K562 treated with DMSO at 1 percent for 48 hours (cell line): ENCODE measurements around the gene SLC16A13. TPM values are rescaled to one million over a fixed set of nuclear protein-coding genes. Genes with fewer than 3 reads are reported as not detected.

Experiments used
- total RNA-seq: library from RNA; unstranded; fragments of 300-600 nt; gene quantifications from 2 replicates; pipeline ENCODE4 v1.2.3, GENCODE V29; 2022; ENCODE audit warnings: low replicate concordance; ENCODE audit errors: extremely low read depth

Gene SLC16A13
- not detected in 2 replicates for total RNA-seq

DNA sequence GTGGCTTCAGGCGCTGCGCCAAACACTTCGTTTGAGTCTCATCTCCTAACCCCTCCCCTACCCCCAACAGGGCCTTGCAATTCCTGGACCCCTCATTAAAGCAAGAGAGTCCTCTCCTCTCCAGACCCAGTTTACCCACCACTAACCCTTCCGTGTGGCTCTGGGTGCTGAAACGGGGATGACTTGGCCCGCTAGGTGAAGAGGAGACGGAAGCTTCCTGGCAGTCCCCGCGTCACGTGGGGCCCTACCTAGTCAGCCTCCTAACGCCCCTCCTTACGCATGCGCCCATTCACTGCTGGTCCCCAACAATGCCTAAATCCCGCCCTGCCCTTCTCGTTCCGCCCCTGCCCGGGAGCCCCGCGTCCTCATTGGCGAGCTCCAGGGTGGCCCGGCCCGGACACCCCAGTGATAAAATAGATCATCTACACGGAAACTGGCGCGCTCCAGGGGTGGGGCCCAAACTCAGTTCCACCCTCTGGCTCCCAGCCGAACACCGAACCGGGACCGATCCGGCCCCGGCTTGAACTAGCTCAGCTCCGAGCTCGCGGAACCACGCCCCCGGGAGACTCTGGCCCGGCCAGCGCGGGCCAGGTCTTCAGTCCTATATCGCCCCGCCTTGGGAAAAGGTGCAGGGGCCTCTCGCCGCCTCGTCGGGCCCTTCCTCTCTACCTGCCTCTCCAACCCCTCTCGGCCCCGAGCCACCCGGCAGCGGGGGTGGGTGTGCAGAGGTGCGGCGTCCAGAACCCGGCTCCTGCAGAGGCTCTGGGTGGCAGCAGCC is at the start of gene SLC16A13:
Gene SLC16A13, plus strand, starts transcription at position 425 of the 778 bp plus-strand sequence. CDS start 368 bp downstream, outside the sequence.

DNA sequence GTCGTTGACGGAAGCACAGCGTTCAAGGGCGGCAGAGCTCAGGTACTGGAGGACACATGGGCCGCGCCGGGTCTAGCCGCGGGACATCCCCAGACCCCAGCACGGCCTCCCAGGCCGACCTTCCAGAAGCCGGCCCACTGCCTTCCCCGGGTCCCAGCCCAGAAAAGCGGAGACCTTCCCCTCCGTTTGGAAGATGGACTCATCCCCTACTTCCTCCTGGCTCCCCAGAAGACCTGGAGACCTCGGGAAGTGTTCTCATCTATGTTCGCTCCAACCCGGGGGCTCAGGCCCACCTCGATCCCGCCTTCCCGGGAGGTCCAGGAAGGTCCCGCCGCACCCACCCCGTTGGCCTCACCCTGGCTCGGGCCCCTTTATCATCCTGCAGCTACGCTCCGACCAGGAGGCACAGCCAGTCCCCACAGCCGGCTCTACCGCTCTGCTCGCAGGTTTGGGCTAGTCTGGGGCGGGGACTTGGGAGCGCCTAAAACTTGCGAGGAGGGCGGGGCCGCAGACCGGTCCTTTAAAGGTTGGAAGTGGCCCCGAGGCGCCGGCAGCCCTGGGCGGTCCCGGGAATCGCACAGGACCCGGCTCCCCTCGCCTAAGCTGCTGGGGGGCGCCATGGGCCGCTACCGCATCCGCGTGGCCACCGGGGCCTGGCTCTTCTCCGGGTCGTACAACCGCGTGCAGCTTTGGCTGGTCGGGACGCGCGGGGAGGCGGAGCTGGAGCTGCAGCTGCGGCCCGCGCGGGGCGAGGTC is 40.1 kb upstream of the SLC16A13 start, which contains the start of gene ALOX12:
Gene ALOX12, plus strand, starts transcription at position 550 of the 756 bp plus-strand sequence. Its CDS starts 69 bp downstream, at position 619.

DNA sequence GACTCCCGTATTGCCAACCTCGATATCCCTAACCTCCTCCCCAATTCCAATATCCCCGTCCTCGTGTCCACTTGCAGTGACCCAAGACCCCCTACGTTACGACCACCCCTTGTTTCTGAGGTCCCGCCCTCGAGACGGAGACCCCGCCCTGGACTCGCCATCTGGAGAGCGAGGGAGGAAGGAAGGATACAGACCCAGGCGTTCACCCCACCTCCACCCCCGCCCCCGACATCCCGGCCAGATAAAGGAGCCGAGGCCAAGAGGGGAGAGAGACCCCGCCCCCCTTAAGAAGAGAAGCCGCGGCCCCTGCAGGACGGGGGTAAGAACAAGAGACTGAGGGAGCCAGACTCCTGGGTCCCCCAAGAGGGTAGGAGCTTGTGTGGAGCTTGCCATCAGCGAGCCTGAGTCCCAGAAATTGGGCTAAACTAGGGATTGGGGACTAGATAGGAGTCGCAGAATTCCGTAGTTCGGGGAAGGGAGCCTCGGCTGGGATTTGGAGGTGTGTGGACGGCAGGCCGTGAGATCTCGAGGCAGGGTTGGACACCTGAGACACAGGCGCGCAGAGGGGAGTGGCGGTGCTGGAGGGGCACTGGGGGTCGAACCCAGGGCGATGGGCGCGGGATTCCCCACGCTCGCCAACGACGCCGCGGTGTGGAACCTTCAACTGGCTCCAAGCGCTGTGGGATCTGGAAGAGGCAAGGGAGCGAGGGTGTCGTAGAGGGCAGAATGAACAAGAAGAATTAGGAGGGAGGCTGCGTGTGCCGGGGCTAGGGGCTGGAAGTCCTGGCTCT is 12.8 kb upstream of the SLC16A13 start, which contains the start of gene BCL6B:
Gene BCL6B, plus strand, starts transcription at position 270 of the 791 bp plus-strand sequence. CDS start 622 bp downstream, outside the sequence.

DNA sequence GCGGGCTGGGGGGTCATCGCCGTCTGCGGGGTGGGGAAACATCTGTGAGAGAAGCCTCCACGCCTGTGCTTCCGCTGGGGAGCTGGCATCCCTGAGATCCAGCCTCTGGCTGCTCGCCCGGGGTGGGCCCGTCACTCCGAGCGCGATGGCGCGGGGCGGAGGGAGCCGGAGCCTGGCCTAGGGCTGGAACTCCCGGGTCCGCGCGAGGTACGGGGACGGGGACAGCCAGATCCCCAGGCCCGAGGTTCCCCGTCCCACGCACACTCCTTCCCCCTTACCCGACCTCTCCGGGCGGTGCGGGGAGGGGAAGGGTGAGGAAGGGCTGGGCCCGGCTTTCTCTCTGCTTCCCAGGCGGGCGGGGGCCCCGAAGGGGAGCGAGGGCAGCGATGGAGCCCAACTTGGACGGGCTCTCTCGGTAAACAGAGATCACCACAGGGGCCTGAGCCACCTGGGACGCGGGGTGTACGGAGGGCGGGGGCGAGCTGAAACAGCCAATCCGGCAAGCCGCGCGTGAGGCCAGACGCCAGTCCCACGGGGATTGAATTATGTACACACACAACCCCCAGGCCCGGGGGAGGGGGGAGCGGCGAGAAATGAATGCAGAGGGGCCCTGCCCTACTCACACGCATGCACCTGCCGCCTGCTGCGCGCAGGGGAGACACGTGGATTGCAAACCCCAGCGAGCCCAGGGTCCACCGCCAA is 7.8 kb downstream of the SLC16A13 start, which contains the start of gene SLC16A11:
Gene SLC16A11, minus strand, starts transcription at position 596 of the 702 bp plus-strand sequence. Its CDS starts 579 bp downstream, at position 17.

GRCh38 chr17:7079581-7080455 is 44.0 kb downstream of the SLC16A13 start, which contains the start of gene CLEC10A:
Gene CLEC10A (minus strand): TSS chr17:7080251. CDS start chr17:7078812, 1,439 bp downstream.

Other genes with a start within 250 kb of the SLC16A13 start
- not detected in 2 replicates for gene TEKT1, start 204.3 kb upstream of the SLC16A13 start, total RNA-seq
- not detected in 2 replicates for gene ALOX12, start 40.0 kb upstream of the SLC16A13 start, total RNA-seq
- gene RNASEK, start 23.4 kb upstream of the SLC16A13 start, total RNA-seq, result not detected in 2 replicates
- not detected in 2 replicates for gene BCL6B, start 13.0 kb upstream of the SLC16A13 start, total RNA-seq
- gene SLC16A11, start 8.1 kb downstream of the SLC16A13 start, total RNA-seq, result not detected in 2 replicates
- gene CLEC10A, start 44.2 kb downstream of the SLC16A13 start, total RNA-seq, result not detected in 2 replicates
- gene ASGR2, start 78.8 kb downstream of the SLC16A13 start, total RNA-seq, result not detected in 2 replicates
- gene ASGR1, start 143.4 kb downstream of the SLC16A13 start, total RNA-seq, result not detected in 2 replicates
- gene DLG4, start 183.8 kb downstream of the SLC16A13 start, total RNA-seq, result not detected in 2 replicates
- 648 TPM in 1 of 2 replicates, not detected in the other for gene ACADVL, start 183.9 kb downstream of the SLC16A13 start, total RNA-seq
- not detected in 2 replicates for gene DVL2, start 198.5 kb downstream of the SLC16A13 start, total RNA-seq
- gene PHF23, start 203.4 kb downstream of the SLC16A13 start, total RNA-seq, result not detected in 2 replicates
- gene GABARAP, start 206.4 kb downstream of the SLC16A13 start, total RNA-seq, result not detected in 2 replicates
- not detected in 2 replicates for gene CTDNEP1, start 215.7 kb downstream of the SLC16A13 start, total RNA-seq
- gene ELP5, start 216.2 kb downstream of the SLC16A13 start, total RNA-seq, result not detected in 2 replicates
- gene CLDN7, start 226.5 kb downstream of the SLC16A13 start, total RNA-seq, result not detected in 2 replicates
- not detected in 2 replicates for gene SLC2A4, start 245.7 kb downstream of the SLC16A13 start, total RNA-seq